Mucosa of gallbladder (tissue), 1 donor: ENCODE data around the gene KCNB1. TPM values are rescaled to one million over a fixed set of nuclear protein-coding genes. Genes with fewer than 3 reads are reported as not detected.
"Not testable (repeated sequence)": the region's sequence is repeated elsewhere in the genome, so short reads cannot be mapped to it uniquely, and the experiment has no call there.

Experiments
- DNase-seq: peaks from one replicate; pipeline ENCODE4 v3.0.0-alpha.2; 2020; ENCODE audit warnings: low spot score
- total RNA-seq: library from RNA; stranded (reverse); gene quantifications from one replicate; pipeline ENCODE4 v1.2.1, GENCODE V29; 2021
- donor health status: DM: no; HTN: no; CAD: no.

Gene KCNB1
- total RNA-seq, 1 donor from 2014 or later, result 7.1 TPM

- DNase-seq, result no peak
These were observed 46.8 kb downstream of the KCNB1 start for GRCh38 chr20:49435639-49436038.

GRCh38 chr20:49433333-49433732, 49.1 kb downstream of the KCNB1 start:
- DNase-seq, result no peak

GRCh38 chr20:49432550-49432949, 49.9 kb downstream of the KCNB1 start:
- DNase-seq, result no peak

- no peak for DNase-seq
These were observed 51.1 kb downstream of the KCNB1 start for GRCh38 chr20:49431329-49431728.

DNA sequence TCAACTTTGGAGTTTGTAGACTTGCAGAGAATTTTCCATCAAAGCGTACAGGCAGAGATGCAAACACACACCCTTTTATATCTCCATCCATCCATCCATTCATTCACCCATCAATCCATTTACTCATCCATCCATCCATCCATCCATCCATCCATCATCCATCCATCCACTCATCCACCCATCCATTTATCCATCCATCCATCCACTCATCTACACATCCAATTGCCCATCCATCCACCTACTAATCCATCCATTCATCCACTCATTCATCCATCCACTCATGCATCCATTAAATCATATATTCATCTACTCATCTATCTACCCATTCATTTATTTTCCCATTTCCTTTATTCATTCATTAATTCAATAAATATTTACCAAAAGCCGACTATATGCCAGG, 52.1 kb downstream of the KCNB1 start:
- no peak for DNase-seq

GRCh38 chr20:49427751-49428518, 54.5 kb downstream of the KCNB1 start:
- no peak for DNase-seq

GRCh38 chr20:49426873-49427272, 55.6 kb downstream of the KCNB1 start:
- no peak for DNase-seq

- DNase-seq, result no peak
These were observed 56.1 kb downstream of the KCNB1 start for GRCh38 chr20:49426395-49426794.

DNA sequence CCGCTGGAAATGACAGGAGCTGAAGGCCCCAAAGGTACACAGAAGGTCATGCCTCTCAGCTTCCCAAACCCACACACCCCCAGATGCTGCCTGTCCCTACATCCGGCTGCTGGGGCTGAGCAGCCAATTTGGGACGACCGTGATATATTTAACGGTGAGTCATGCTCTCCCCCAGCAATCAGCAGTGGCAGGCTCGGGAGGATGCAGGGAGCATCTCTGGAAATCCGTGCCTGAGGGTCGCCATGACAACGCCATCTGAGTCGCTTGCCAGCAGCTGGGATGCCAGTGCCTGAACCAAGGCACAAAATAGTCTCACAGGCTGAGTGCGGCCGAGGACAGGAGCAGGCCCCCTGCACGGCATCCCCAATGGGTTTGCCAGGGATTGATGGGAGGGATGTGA, 57.9 kb downstream of the KCNB1 start:
- DNase-seq, result no peak

DNA sequence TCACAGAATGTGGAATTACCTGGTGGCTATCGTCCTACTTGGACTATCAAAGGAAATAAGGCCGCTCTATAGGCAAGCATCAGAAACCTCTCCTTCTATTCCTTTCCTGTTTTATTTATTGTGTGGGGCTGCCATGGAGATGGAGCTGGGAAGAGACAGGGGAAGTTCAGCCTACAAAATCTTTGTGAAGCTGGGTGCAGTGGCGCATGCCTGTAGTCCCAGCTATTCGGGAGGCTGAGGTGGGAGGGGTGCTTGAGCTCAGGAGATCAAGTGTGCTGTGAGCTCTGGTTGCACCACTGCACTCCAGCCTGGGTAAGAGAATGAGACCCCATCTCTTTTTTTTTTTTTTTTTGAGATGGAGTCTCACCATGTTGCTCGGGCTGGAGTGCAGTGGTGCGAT, 60.3 kb downstream of the KCNB1 start:
- DNase-seq, result no peak

DNA sequence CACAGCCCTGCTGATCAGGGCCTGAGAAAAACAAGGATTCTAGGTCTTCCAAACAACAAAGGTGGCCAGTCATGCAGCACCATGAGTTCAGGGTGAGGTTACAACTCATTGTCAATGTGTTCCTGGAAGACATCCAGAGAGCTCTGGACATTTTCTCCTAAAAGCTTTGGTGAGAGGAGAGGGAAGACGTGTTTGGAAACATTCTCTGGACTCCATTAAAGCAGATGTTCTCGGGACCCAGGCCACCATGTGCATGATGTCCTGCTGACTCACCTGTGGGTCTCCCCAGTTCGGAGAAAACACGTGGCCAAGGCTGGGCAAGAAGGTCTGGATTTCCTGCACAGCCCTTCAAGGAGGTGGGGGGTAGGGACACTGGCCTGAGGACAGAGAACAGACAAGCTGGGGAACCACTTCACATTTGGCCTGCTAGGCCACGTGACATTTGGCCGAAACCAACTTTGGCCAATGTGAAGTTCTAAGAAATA, 61.6 kb downstream of the KCNB1 start:
- no peak for DNase-seq

GRCh38 chr20:49420292-49420691, 62.2 kb downstream of the KCNB1 start:
- DNase-seq, result no peak

DNA sequence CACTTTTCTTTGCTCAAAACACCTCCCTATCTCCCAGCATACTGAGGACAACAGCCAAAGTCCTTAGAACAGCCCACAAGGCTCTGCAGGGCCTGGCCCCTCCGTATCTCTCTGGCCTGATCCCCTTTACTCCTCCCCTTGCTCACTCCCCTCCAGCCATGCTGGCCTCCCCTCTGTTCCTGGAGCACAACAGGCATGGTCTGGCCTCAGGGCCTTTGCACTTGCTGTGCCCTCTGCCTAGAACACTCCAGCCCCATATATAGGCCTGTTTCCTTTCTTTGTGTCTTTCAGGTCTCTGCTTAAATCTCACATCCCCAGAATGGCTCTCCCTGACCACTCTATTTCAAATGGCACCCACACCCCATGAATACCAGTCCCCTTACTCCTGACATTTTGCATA, 62.7 kb downstream of the KCNB1 start:
- no peak for DNase-seq

DNA sequence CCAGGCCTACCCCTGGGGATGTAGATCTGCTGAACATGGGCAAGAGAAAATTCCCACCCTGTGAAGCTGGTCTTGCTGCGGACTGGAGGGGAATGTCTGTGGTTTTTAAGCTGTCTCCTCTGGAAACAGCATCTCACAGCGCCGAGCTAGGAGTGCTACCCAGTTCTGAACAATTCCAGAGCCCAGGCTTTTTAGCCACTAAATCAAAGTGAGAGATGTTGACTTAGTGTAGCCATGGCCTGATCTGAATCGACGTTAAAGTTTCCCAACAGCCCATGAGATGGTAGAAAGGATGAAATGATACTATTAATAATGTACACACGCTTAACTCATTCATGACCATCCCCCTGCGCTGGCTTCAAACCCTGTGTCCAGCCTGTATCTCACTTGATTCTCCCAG, 63.7 kb downstream of the KCNB1 start:
- DNase-seq, result no peak

- DNase-seq, result no peak
These were observed 64.5 kb downstream of the KCNB1 start for GRCh38 chr20:49417843-49418555.

- DNase-seq, result no peak
These were observed 66.8 kb downstream of the KCNB1 start for GRCh38 chr20:49415668-49416044.

DNA sequence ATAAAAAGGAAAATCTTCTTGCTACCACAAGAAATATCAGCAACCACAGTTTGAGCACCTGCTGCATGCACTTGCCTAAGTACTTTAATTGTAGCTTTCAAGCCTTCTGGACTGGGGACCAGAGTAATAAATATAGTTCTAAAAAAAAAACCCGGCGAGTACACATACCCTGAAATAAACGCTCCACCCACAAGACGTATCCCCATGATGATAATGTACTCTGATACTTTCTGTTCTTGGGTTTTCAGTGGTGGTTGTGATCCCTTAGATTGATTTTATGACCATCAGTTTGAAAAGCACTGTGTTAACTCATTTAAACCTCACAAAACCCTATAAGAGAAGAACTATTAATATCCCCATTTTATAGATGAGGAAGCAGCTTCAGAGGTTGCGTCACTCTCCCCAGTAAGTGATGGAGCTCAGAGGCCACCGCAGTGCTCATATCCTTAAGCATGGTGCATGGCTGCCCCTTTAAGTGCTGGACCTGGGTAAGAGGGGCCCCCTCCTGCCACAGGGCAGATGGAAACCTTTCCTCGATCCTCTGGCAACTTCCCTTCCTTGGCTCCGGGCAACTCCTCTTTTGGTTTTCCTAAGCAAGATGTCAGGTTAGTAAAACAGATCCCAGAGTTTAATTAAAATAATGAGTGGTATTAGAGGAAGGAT, 67.3 kb downstream of the KCNB1 start:
- DNase-seq, result no peak

GRCh38 chr20:49413677-49414076, 68.8 kb downstream of the KCNB1 start:
- DNase-seq, result no peak

- DNase-seq, result no peak
These were observed 69.5 kb downstream of the KCNB1 start for GRCh38 chr20:49412953-49413352.

DNA sequence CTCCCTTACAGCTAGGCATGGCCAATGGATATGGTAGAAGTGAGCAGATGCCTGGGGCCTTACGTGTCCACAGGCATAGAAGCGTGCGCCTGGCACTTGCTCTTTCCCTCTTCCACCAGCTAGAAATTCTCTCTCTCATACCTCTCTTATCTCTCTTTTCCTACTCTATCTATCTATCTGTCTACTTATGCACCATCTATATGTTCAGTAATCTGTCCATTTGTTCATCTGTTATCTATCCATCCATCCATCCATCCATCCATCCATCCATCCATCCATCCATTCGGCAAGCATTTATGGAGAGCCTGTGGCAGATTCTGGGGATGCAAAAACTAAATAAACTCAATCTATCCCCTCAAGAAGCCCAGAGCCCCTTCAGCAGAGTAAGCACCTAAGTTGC, 70.2 kb downstream of the KCNB1 start:
- no peak for DNase-seq

- no peak for DNase-seq
These were observed 71.1 kb downstream of the KCNB1 start for GRCh38 chr20:49411221-49411925.

GRCh38 chr20:49409975-49410621, 72.4 kb downstream of the KCNB1 start:
- DNase-seq, result not testable (repeated sequence)
